Measurements from ENCODE around the gene PRSS53.

PRSS53 gene

DNA sequence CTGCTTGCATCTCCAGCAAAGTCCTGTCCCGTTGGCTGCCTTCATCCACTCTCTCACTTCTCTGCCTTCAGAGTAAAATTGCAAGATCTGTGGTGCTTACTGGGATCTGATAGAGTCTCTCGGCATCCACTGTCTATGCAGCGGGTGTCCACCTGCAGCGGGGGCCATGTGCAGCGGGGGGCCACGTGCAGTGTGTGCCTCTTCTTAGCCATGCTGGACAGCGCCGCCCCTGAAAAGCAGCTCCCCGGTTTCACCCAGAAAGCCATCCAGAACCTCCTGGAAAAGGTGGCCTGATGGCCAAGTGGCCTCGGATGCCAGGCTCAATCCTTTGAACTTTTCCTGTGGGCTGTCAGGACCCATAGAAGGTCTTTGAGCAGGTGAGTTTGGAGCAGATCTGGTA lies 45.9 kb downstream of the PRSS53 start:
- no peak for DNase-seq

DNA sequence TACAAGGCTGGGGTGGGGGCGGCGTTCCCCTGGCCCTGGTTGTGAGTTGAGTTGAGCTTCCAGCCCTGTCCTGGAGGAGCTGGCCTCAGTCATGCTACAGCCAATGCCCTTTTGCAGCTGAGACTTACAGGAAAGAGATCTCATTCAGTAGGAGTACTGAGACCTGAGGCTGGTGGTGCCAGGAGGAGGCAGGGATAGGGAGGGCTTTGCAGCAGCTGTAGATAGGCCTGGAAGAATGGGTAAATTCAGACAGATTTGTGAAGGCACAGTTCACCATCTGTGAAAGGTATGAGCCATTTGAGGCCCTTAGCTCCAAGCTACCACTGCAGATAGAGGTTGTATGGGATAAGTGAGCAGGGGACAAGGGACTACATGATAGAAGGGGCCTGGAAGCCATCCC lies 49.8 kb downstream of the PRSS53 start:
- no peak for DNase-seq

DNA sequence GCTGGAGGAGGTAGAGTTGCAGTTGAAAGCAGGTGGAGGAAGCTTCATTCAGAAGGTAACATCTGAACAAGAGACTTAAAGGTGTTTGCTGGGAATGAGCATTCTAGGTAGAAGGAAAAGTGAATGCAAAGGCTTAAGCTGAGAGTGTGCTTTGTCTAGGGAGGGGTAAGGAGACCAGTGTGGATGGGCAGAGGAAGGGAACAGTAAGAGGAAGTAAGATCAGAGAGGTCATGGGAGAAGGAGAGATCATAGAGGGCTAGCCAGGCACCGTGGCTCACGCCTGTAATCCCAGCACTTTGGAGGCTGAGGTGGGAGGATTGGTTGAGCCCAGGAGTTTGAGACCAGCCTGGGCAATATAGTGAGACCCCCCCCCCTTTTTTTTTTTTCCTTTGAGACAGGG lies 52.1 kb downstream of the PRSS53 start:
- DNase-seq: no peak

DNA sequence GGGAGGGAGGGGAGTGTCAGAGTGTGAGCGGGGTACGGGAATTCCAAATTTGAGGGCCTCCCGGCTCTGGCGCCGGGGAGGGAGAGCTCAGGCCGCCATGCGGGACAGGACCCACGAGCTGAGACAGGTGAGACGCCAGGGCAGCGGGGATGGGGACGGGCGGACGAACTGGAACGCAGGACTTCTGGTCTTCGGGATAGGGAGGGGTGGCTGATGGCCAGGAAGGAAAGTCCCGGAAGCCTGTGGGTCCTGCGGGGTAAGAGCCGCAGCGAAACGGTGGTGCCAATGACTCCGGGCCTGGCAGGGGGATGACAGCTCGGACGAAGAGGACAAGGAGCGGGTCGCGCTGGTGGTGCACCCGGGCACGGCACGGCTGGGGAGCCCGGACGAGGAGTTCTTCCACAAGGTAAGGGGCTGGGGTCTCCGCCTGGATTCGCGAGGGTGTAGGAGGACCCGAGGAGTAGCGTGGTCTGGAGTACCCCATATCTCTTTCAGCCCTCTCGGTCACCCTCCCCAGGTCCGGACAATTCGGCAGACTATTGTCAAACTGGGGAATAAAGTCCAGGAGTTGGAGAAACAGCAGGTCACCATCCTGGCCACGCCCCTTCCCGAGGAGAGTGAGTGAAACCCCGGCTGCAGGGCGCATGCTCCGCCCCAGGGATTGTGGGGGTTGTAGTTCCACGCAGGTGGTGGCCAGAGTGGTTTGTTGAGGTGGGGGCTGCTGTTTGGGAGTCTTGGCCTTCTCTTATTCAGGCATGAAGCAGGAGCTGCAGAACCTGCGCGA lies 54.8 kb downstream of the PRSS53 start:
- peak; percentile 76 for DNase-seq
